Fibroblast of upper back skin (primary cell): ENCODE results near the gene KANK4.

Source experiments
- DNase-seq: peaks from one replicate; pipeline ENCODE4 v3.0.0-alpha.2; 2013

Gene KANK4

DNA sequence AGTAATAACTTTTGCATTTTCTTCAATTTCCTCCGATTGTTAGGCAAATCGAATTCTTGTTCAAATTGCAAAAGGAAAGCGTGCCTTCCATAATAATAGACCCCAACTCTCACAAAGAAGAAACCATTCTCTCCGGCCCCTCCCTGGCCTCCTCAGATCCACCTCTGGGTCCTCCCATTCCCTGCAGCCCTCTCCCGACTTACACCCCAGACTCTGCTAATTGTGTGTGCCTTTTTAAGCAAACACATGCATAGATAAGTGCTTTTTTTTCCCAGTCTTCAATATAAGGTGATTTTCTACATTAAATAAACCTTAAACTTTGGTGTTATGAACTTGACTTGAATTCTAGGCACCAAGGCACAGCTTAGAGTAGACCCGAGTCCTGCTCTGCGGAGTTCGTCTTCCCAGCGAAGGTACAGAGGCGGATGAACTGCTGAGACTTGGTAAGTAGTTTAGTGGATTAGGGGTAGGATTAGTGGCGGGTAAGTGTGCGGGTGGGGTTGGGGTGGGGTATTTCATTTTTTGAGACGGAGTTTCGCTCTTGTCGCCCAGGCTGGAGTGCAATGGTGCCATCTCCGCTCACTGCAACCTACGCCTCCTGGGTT, 123.0 kb downstream of the KANK4 start:
- no peak for DNase-seq

DNA sequence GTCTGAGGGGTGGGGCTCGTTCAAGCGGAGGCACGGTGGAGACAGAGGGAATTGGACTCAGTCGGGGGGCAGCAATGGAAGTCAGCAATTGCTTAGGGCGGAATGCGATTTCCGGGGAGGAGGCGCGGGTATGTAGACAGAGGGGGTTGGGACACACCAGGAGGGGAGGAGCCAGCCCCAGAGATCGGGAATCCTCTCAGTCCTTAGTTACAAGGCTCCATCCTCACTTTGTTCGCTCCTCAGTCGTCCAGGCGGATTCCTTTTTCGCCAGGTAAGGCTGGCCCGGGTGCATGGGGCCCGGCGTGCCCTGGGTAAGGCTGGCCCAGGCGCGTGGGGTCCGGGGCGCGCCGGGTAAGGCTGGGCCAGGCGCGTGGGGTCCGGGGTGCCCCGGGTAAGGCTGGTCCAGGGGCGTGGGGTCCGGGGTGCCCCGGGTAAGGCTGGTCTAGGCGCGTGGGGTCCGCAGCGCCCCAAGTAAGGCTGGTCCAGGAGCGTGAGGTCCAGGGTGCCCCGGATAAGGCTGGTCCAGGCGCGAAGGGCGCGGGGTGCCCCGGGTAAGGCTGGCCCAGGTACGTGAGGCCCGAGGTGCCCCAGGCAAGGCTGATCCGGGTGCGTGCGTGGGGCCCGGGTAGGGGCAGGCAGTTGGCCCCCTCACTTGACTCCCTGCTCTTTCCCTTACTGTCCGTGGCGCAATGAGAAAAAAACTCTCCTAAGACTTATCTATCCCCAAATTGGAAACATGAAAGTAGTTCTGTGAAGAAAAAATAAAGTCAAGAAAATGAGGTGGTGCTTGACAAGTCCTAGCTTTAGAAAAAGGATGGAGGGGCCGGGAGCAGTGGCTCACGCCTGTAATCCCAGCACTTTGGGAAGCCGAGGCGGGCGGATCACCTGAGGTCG, 124.3 kb downstream of the KANK4 start, which contains the start of gene L1TD1:
Gene L1TD1 (plus strand): TSS at position 199 of the 894 bp plus-strand sequence. CDS start 11,780 bp downstream, outside the sequence.
- peak; percentile 30 for DNase-seq

DNA sequence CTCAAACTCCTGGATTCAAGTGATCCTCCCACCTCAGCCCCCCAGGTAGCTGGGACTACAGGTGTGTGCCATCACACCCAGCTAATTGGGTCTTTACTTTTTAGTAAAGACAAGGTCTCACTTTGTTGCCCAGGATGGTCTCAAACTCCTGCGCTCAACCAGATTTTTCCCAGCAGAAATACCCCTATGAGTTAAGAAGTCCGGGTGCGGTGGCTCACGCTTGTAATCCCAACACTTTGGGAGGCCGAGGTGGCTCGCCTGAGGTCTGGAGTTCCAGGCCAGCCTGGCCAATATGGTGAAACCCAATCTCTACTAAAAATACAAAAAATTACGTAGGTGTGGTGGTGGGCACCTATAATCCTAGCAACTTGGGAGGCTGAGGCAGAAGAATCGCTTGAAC, 131.1 kb downstream of the KANK4 start:
- DNase-seq, result no peak

DNA sequence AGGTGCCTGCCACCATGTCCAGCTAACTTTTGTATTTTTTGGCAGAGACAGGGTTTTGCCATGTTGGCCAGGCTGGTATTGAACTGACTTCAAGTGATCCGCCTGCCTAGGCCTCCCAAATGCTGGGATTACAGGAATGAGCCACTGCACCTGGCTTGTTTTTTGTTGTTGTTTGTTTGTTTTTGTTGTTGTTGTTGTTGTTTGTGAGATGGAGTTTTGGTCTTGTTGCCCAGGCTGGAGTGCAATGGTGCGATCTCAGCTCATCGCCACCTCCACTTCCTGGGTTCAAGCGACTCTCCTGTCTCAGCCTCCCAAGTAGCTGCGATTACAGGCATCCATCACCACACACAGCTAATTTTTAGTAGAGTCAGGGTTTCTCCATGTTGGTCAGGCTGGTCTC, 131.7 kb downstream of the KANK4 start:
- no peak for DNase-seq
